ENCODE measurements around the gene RASGEF1B.
"Not testable (repeated sequence)": the region's sequence is repeated elsewhere in the genome, so short reads cannot be mapped to it uniquely, and the experiment has no call there.

The RASGEF1B gene

DNA sequence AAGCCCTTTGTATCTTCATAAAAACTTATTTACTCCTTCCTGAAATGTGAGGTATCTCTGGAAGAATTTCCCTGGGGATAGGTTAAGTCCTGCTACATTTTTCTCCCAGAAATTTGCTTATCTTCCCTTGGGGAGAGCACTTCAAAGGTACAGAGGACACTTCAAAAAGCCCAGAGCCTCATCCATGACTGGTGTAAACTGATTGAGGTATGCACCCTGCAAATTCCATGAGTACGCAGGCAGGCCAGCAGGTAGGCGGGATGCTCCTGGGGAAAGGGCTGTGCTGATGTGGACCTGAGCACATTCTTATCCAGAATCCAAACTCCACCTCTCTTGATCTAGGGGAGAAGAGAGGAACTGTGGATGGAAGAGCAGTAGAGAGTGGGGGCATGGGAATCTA is 26.3 kb upstream of the RASGEF1B start:
- DNase-seq, result no peak

DNA sequence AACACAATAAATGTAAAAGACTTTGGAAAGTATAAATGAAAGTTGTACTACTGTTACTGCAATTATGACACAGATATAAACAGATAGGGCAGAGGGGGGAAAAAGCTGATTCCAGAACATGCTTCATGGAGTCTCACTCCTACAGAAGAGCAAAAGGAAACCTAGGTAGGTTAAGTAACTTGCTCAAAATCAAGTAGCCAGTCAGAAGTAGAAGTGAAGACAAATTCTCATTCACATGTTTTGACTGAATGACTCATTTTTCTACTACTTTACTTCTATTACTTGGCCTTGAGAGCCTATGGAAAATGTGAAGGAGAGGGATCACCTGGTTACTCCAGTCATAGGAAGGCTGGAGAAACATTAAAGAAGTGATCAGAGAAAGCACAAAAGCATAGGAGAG is 23.6 kb upstream of the RASGEF1B start:
- DNase-seq, result no peak

DNA sequence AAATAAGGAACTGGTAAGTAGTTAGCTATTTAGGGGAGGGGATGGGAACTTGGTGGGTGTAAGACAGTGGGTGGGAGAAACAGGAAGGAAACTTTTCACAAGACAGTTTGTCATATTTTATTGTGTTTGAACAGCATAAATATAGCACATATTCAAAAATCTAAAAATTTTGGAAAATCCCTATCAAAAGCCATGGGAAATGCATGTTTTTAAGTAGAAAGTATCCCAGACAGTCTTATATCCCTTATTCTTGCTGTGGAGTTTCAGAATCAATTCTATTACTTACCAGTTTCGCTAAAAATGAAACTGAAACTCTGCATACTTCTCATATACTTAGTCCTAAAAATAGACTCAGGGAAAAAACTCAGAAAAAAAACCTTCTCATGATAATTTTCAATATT is 22.3 kb upstream of the RASGEF1B start:
- no peak for DNase-seq

DNA sequence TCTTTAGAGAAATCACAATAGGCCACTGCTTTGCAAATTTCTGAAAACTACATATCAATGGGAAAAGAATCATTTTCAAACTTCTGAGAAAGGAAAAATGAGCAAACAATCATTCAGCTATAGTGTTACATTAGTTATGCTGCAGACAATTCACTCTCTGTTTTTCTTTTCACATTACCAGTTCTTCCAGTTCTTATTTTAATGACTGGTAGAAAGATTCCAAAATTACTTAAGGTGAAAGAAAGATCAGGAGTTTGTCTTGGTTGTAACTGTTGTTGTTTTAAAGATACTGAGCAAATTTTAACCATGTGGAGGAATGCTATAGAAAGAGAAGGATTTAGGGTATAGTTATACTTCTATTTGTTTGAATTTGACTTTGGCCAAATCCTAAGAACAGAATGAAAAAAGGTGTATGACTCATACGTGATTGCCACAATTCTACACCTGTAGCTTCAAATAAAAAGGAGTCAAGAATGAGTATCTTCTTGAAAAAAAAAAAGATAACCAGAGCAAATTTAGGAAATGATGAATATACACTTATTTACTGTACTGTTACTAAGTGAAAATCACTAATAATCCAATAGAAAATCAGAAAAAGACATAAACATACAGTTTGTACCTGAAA is 21.0 kb upstream of the RASGEF1B start:
- DNase-seq, result no peak

DNA sequence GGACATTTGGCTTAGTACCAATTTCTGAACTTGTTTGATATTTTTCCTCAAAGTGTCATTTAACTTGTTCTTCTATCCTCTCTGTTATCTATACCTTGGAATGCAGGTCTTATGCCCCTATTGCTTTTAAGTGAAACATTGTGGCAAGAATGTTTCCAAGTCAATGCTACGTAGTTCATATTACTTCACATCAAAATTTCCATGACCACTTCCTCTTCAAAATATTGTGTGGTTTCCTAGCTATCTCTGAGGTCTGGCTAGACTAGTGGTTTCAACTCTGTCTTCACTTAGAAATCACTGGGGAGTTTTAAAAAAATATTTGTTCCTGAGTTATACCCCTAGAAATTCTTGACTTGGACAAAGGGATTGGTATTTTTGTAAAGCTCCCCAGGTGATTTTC is 20.2 kb upstream of the RASGEF1B start:
- DNase-seq, result no peak

DNA sequence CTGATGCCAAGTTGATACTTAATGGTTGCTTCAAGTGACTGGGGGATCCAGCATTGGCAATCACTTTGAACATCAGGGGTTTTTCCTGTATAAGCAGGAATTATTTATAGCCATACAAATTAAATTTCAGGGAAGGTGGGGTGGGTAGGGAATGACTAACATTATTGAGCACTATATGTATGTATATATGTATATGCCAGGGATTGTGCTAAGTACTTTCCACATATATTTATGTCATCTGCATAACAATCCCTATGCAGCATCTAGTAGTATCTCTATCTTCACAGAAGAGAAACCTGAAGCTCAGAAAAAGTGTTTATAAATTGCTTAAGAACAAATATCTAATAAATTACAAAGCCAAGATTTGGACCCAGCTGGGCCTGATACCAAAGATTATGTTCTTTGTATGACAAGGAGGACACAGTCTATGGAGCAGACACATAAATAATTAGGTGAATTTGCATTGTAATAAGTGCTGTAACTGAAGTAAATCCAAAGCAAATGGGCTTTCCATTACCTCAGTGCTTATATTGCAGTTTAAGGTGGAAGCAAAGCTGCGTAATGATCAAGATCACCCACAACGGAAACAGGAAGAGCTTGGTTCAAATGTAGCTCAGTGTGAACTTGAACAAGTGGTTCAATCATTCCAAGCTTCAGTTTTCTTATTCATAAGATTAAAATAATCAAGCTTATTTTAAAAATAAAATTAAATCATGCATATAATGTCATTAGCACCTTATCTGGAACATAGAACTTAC is 18.9 kb upstream of the RASGEF1B start:
- DNase-seq, result no peak

DNA sequence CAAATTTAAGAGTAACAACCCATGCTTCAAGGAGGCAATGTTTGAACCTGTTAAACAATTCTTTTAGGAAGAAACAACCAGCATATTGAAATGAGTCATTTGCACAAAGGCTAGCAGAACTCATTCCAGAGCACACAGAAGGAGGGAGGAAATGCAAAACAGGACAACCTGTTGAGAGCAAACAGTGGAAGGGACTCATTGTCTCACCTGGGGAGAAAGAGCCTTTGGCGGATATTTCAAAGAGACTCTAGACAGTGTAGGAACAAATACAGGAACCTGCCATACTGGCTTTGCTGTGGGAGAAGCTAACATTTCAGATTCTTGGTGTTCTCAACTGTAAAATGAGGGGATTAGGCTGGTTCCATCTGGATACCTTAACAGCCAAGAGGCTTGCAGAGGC is 14.8 kb upstream of the RASGEF1B start:
- DNase-seq, result no peak

DNA sequence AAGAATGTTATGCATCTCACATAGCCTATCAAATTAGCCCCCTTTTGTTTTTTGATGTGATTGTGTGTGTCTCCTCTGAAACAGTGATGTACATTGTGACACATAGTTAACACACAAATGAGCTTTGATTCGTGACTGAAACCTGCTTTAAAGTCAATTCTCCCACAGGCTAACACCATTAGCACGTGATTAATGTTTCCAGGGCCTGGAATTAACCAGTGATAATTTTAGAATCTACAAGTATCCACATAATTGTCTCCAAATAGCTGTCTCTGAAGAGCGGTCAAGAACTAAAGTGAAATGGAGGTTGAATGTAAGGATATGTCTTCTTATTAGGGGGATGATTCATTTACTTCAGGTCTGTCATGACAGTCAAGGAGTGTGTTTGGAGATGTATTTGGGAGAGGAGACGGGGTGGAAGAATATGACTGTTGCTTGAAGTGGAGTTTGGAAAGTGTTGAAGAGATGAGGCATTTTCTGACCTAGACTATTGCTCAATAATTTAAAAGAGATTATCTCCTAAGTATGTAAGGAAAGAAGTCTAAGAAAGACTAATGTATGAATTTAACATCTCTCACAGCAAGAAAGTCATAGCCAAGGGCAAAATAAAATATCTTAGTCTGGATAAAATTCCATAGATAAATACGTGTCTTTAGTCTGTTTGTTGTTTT is 13.7 kb upstream of the RASGEF1B start:
- no peak for DNase-seq

DNA sequence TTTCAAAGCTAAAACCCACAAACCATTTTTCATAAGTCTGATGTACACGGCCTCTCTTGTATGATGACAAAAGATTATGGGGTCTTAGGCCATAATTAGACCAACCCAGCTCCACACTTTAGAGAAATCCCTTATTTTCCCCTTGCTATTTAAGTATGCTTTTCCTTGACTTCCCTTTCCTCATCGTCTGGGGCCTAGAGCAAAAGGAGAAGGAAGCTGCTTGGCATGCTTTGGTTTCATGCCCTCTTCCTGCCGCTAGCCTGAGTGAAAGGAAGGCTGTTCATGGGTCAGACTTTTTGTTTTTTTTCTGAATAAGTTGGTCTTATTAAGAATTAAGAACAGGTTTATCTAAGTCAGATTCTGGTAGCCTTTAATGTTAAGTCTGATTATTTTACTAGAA is 10.6 kb upstream of the RASGEF1B start:
- no peak for DNase-seq

DNA sequence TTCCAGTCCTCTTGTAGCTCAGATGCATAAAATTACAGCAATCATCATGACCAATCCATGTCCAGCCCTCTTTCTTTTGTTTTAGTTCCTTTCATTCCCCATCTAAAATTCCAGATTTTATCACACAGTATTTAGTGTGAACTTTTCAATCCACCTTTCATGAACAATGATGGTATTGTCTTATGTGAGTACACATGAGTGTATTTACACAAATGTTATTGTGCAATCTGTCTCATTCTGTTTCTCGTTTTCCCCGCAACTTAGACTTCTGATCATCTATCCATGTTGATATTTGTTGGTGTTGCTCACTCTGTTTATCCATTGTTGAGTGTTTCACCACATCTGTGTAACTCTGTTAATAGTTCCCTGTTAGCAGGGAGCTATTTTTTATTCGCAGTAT is 9.4 kb upstream of the RASGEF1B start:
- no peak for DNase-seq

DNA sequence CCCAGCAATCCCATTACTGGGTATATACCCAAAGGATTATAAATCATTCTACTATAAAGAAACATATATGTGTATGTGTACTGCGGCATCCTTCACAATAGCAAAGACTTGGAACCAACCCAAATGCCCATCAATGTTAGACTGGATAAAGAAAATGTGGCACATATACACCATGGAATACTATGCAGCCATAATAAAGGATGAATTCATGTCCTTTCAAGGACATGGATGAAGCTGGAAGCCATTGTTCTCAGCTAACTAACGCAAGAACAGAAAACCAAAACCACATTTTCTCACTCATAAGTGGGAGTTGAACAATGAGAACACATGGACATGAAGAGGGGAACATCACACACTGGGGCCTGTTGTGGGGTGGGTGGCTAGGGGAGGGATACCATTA is 7.9 kb upstream of the RASGEF1B start:
- DNase-seq, result not testable (repeated sequence)

DNA sequence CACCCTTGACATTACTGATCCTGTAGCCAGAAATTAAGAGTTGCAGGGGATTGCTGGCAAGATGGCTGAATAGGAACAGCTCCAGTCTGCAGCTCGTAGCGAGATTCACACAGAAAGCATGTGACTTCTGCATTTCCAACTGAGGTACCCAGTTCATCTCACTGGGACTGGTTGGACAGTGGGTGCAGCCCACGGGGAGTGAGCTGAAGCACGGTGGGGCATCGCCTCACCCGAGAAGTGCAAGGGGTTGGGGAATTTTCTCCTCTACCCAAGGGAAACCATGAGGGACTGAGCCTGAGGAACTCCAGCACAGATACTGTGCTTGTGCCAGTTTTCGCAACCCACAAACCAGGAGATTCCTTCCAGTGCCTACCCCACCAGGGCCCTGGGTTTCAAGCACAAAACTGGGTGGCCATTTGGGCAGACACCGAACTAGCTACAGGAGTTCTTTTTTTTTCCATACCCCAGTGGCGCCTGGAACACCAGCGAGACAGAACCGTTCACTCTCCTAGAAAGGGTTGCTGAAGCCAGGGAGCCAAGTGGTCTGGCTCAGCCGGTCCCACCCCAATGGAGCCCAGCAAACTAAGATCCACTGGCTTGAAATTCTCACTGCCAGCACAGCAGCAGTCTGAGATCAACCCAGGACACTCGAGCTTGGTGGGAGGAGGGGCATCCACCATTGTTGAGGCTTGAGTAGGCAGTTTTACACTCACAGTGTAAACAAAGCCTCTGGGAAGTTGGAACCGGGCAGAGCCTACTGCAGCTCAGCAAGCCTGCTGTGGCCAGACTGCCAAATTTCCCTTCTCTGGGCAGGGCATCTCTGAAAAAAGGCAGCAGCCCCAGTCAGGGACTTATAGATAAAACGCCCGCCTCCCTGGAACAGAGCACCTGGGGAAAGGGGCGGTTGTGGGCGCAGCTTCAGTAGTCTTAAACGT is 1.9 kb upstream of the RASGEF1B start:
- DNase-seq, result not testable (repeated sequence)

DNA sequence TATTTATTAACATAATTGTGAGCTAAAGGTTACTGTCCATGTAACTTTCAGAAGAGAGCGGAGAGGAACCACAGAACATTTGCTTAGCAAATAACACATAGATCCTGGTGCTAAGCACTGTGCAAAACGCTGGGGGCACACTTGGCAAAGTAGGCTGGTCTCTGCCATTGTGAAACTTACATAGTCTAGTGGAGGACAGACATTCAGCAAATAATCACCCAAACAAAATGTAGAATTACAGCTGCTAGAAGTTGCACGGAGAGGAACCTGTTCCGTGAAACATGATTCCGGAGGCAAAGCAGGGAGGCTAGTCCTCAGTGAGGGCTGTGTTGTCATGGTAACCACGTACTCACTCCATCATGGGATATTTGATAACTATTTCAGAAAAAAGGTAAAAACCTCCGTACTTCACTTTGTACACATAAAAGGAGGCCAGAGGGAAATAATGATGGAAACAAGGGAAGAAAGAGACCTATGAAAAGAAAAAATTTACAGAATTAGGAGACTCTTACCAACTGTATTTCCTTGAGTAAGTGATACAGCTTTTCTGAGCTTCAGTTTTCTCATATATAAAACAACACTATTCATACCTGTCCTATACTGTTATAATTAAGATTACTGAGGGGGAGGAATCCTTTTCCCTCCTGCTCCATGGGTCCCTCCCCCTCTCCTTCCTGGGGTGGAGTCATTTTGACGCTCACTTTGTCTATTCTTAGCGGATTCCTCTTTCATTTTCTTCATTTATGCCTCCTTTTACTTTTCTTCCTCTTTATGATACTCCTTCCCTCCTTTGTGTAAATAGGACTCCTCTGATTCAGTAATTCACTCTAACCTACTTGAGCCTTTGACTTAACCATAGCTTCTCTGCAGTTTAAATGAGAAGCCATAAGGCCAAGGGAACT is 825 bp upstream of the RASGEF1B start:
- DNase-seq, result peak; percentile 53

DNA sequence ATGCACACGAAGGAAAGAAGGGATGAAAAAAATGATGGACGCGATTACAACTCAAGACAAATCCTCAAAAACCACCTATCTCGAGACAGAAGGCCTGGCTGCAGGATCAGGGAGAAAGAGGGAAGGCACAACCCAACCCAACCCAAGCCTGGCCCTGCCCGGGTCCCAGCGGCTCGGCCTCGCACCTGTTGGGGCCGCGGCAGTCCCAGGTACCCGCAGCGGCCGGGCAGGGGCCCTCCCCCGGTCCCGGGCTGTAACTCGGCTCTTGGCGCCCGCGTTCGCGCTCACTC is 464 bp downstream of the RASGEF1B start:
- DNase-seq, result no peak

DNA sequence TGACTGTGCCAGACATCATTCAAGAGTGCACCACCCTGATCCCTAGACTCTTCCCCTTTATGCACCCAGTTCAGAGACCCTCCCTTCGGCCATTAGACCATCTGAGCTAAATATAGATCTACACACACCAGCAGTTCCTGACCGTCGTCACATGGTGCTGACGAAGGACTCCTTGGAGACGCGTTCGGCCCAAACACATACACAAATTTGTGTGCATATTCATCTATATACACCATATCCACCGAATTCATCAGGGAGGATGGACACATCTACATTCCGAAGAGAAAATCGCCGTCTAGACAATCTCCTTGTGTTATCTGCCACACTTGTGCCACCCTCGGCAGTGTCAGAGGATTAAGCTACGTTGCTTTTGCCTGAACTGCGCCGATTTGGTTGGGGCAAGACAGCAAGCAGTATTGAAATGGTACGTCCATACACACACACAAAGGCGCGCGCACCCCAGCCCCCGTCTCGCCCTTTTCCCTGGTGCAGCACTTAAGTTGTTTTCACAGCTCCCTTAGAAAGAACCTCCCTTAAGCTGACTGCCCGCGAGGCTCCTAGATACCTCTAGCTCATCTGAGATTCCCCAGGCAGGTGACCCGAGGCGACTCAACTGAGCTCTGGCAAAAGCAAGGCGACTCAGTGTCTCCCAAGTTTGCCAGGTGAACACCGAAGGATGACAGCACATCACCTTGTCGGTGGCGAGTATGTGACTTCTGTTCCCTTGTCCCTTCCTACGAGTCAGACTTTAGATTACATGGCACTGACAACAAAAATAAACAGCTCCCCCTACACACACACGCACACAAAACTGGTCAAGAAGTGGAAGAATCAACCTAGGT is 1.0 kb downstream of the RASGEF1B start:
- DNase-seq, result peak; percentile 36

DNA sequence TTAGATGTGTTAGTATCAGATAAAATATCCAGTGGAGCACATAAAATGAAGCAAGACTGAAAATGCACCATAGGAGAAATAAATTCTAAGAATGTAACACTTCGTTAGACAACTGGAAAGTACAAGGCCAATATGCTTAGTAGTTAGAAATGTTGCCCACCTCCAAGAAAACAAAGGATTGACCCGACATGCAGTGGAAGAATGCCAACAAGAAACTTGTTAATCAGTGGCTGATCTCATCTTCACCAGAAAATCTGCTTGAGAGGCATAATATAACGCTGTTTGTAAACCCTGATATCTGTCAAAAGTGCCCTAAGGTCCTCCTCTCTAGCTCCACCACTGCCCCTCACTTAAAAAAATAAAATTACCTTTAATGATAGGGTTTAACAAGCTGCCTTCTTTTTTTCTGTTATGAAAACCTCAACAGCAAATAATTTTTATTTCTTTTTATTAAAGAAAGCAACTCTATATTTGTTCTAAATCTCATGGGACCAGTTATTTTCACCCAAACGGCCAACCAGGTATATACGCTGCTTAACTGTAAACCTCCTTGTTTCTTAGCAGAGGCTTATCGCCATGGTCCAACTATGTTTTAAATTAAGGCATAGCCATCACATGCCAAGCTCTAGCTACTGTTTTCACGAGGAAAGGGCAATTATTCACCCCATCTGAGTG is 1.8 kb downstream of the RASGEF1B start:
- DNase-seq, result no peak

DNA sequence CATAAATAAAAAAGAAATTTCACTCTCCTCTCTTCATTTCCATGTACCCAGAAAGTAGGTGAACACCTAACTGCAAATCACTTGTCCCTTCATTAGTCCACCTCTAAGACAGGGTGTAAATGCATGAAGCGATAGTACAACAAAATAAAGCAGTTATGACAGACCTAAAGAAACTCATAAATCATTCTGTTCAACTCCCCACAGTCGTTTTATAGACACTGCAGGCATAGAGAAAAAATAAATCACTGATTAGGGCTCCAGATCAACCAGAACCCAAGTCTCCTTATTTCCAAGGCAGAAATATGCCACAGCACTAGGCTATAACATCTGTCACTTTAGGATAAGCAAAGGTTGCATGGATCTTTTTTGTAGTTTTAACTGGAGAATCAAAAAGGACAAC is 3.0 kb downstream of the RASGEF1B start:
- no peak for DNase-seq

DNA sequence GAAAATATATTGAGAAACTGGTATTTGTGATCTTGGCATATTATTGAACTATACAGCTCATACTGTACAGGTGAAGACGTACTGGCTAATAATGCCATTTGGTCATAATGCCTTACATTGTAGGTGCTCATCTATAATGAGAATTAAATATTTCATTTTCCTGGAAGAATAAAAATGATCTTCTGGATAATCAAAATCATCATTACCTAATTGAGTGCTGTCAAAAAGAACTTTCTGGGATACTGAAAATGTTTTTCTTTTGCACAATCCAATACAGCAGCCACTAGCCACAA is 4.1 kb downstream of the RASGEF1B start:
- DNase-seq, result no peak

DNA sequence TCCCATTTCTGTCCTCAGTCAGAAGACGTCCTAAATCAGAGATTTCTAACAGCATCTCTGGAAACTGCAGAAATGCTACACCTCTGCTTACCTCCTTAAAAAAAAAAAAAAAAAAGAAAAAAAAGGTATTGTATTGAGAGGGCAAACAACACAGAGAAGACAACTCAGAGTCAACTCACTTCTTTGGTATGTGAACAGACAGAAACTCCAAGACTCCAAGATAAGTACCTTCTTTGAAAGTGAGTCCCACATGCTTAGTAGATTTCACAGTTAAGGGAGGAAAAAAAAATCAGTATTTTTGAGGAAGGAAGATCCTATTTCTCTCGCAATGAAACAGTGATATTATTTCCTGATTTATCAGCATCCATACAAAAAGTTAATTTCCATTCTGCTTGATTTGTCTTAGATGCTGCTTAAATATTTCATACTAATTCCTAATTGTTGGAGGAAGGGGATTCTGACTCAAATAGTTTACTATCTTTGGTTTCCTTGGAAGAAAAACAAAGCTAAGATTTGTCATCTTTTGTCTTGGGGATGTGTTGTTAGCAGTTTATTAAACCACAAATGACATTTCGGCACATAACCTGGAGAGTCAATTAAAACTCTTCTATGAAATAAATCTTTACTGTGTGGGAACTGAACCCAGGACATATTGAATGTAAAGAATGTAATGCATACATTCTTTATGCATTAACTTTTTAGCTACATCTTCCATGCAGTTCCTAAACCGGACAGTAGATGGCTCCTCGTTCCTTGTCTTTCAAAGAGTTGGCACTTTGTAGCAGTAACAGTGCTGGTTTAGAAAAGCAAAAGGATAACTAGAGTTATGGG is 4.7 kb downstream of the RASGEF1B start:
- DNase-seq, result peak; percentile 66
